GM23338 (cell line): Measurements from ENCODE around the gene AP1M1.

Experiments used
- EZH2 ChIP-seq: fragments of 200-600 bp; sonication (generic); IDR thresholded peaks from one replicate; pipeline ENCODE4 v1.8.0; 2017; ENCODE audit warnings: antibody characterized with exemption, mild to moderate bottlenecking, low read depth; ENCODE audit not compliant: unreplicated experiment
- EZH2phosphoT487 ChIP-seq: fragments of 200-600 bp; sonication (generic); IDR thresholded peaks from one replicate; pipeline ENCODE4 v1.8.1; 2018; ENCODE audit warnings: antibody characterized with exemption; ENCODE audit not compliant: unreplicated experiment
- POLR2AphosphoS5 ChIP-seq: IDR thresholded peaks from 2 replicates; pipeline ENCODE4 v1.6.1; 2016; ENCODE audit warnings: antibody characterized with exemption, low read depth
- ZNF114 ChIP-seq: fragments of 250-450 bp; sonication (Bioruptor Pico); IDR thresholded peaks from 2 replicates; pipeline ENCODE4 v1.5.0; 2020; ENCODE audit warnings: mild to moderate bottlenecking, moderate library complexity
- TF ChIP-seq, protein P1 (sequence below), 2 experiments: fragments of 200-600 bp in 1 of 2; sonication (generic) in 1 of 2; conservative IDR thresholded peaks; 2 replicates each; pipeline versions ENCODE4 v1.5.1 to v1.6.1; 2016 to 2017; ENCODE audit warnings: antibody characterized with exemption in 2 of 2, low read depth in 2 of 2, mild to moderate bottlenecking in 2 of 2, moderate library complexity in 1 of 2

DNA sequence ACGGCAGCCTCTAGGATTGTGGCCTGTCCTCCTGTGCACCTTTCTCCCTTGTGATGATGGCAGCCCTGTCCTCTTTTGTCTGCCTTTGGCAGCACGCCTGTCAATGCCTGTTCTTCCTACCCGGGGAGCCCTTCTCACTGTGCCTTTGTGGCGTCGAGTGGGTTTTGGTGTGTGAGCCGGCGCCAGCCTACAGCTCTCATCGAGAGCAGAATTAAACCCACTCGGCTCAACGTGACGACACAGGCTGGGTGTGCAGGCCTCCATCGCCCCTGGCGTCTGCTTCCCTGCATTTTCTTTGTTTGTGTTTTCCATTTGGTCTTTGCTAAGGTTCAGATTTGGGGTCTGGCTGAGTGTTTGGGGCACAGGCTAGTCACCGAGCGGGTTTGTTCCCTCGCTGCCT is 34.4 kb downstream of the AP1M1 start:
- TF ChIP-seq, protein P1, sequence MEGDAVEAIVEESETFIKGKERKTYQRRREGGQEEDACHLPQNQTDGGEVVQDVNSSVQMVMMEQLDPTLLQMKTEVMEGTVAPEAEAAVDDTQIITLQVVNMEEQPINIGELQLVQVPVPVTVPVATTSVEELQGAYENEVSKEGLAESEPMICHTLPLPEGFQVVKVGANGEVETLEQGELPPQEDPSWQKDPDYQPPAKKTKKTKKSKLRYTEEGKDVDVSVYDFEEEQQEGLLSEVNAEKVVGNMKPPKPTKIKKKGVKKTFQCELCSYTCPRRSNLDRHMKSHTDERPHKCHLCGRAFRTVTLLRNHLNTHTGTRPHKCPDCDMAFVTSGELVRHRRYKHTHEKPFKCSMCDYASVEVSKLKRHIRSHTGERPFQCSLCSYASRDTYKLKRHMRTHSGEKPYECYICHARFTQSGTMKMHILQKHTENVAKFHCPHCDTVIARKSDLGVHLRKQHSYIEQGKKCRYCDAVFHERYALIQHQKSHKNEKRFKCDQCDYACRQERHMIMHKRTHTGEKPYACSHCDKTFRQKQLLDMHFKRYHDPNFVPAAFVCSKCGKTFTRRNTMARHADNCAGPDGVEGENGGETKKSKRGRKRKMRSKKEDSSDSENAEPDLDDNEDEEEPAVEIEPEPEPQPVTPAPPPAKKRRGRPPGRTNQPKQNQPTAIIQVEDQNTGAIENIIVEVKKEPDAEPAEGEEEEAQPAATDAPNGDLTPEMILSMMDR (conservative IDR thresholded peaks at IDR 0.05; ENCODE audit: low read depth in 2 of 2) = no peak
- TF ChIP-seq ZNF114 (CRISPR knock-in tag) (no peak), EZH2 (no peak), EZH2phosphoT487 (no peak), POLR2AphosphoS5 (no peak)
